ENCODE measurements around the gene TLR8.

TLR8 gene

DNA sequence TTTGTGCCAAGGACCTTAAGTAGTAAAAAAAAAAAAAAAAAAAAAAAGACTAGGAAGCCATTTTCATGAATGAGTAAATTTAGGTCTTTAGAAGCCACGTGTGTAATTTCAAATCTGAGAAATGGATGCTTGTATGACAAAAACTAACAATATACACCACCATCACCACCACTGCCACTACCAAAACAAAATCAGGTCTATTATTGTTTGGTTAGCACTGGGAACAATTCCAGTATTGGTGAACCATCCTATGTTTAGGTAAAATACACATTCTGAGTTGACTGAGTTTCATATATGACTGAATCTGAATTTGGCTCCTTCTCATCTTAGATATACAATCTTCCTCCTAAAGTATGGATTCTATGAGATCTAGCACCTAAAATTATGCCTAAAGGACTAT is 59.7 kb downstream of the TLR8 start:
- DNase-seq (ENCODE audit: low read depth in 2 of 2): no peak

DNA sequence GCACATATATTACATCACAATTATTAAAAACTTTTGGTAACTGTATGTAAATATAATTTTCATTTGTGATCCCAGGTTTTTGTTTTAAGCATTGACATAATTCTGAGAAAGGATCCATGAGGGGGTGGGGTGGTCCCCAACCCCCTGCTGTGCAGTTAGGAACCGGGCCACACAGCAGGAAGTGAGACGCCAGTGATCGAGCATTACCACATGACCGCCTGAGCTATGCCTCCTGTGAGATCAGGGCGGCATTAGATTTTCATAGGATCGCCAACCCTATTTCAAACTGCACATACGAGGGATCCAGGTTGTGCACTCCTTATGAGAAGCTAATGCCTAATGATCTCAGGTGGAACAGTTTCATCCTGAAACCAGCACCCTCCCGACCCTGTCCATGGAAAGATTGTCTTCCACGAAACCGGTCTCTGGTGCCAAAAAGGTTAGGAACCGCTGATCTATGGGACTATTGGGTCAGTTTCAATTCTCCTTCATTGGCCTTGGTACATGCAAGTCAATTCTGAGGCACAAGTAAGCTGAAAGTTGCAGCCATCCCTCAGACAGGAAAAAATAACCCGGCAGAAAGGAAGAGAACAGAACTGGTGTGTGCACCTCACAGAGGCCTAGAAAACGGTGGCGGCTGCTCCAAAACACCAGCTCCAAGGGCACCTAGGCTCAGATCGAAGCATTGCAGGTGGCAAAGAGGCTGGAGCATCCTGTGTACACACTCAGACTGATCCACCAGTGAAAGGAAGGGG is 61.5 kb downstream of the TLR8 start:
- no peak for DNase-seq (ENCODE audit: low read depth in 2 of 2)

DNA sequence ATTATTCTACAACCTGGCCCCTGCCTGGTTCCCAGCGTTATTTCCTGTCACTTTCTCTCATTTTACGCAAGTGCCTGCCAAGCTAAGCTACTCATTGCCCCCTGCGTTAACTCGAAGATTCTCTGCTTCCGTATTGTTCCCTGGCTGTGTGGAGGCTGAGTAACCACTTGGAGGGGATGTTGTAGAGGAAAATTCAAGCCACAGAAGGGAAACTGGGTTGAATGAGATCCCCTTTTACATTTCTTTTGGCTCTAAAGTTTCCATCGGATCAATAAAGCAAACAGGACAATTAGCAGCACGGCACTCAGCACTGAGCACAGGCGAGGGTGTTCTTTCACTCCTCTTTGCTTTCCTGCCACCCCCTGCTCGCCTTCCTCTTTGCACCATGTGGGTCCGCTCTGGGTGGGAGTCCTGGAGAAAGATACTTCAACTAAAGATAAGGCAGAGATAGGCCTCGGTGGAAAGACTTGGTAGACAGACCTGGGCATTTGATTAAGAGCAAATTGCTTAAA is 64.3 kb downstream of the TLR8 start:
- no peak for DNase-seq (ENCODE audit: low read depth in 2 of 2)

DNA sequence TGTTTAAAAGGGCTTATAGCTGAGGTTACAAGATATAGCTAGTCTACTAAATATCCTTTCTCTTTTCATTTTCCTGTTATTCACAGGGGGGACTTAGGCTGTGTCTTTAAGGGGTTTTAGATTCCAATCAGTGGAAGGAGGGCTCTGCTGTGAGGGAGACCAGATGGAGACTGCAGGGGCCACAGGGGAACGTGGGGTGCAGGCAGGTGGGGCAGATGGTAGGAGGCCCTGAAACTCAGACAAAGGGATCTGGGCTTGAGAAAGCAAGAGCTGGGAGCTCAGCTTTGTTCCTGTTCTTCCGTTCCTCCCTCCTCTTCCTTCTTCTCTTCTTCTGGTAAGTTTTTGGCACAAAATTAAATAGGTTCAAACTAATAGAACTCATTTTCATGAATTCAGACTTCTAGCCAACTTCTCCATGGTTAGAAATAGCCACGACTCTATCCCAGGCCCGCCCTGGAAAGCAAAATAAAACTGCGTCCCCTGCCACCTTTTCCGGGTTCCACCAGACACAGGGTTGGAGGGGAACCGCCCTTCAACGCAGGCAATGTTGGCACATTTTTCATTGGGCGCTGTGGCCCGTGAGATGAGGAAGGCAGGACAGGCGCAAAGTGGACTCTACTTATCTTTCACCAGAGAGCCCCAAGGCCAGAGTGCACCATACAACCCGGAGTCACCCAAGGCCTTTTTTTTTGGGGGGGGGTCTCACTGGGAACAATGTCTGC is 65.0 kb downstream of the TLR8 start:
- DNase-seq (ENCODE audit: low read depth in 2 of 2): no peak

DNA sequence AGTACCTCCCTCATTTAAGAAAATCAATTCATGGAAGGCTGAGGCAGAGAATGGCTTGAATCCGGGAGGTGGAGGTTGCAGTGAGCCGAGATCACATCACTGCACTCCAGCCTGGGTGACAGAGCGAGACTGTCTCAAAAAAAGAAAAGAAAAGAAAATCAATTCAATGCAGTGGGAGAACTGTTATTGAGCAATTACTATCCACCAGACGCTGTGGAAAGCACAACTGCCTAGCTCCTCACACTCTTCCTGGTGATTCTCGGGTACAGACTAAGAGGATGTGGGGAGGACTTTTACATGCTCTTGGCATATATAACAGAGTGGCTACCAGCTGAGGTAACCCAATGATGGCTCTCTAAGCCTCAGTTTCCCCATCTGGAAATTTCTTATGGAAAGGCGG is 65.8 kb downstream of the TLR8 start:
- no peak for DNase-seq (ENCODE audit: low read depth in 2 of 2)

All from stimulated activated CD8-positive, alpha-beta memory T cell treated with anti-CD3 and anti-CD28 coated beads, Interleukin-2, amount 100 ng/mL, for 48 hours (primary cell).